Fibroblast of lung (primary cell): Measurements from ENCODE around the gene RXFP3. TPM values are rescaled to one million over a fixed set of nuclear protein-coding genes. Genes with fewer than 3 reads are reported as not detected.

ENCODE experiments used
- DNase-seq, 2 donors: peaks; one replicate each; pipeline versions ENCODE4 v3.0.0 to v3.0.0-alpha.2; 2010; ENCODE audit warnings: low read depth in 2 of 2
- H2AFZ ChIP-seq: 2 replicates; pipeline ENCODE4 v1.5.1; 2012; ENCODE audit warnings: low read length, control low read depth, inconsistent platforms
- H3K27ac ChIP-seq: 2 replicates; pipeline ENCODE4 v1.5.1; 2011; ENCODE audit warnings: low read length, control low read depth; ENCODE audit not compliant: insufficient read depth
- H3K27me3 ChIP-seq: 2 replicates; pipeline ENCODE4 v1.5.1; 2011; ENCODE audit warnings: mild to moderate bottlenecking, low read length; ENCODE audit not compliant: control insufficient read depth, insufficient read depth
- H3K36me3 ChIP-seq: 2 replicates; pipeline ENCODE4 v1.5.1; 2011; ENCODE audit warnings: low read length; ENCODE audit not compliant: control insufficient read depth, insufficient read depth
- H3K4me1 ChIP-seq: 2 replicates; pipeline ENCODE4 v1.5.1; 2011; ENCODE audit warnings: low read length; ENCODE audit not compliant: control insufficient read depth, insufficient read depth; ENCODE audit errors: extremely low read depth
- H3K4me2 ChIP-seq: 2 replicates; pipeline ENCODE4 v1.5.1; 2011; ENCODE audit warnings: low read length, control low read depth; ENCODE audit not compliant: insufficient read depth; ENCODE audit errors: extremely low read depth
- H3K4me3 ChIP-seq, 4 experiments: fragments of 200-600 bp in 1 of 4; sonication (generic) in 1 of 4; replicated peaks in 1 of 4; 2 replicates each; pipeline ENCODE4 v1.5.1; 2011 to 2016; ENCODE audit warnings: low read length in 4 of 4, low read depth in 3 of 4, mild to moderate bottlenecking in 3 of 4, control low read depth in 2 of 4, inconsistent platforms in 1 of 4, mixed read lengths in 1 of 4; ENCODE audit not compliant: insufficient read depth in 1 of 4; ENCODE audit errors: control extremely low read depth in 1 of 4
- H3K79me2 ChIP-seq: 2 replicates; pipeline ENCODE4 v1.5.1; 2012; ENCODE audit warnings: mild to moderate bottlenecking, low read length, inconsistent platforms; ENCODE audit not compliant: control insufficient read depth, insufficient read depth
- H3K9ac ChIP-seq: 2 replicates; pipeline ENCODE4 v1.5.1; 2011; ENCODE audit warnings: mild to moderate bottlenecking, low read length, control low read depth; ENCODE audit not compliant: insufficient read depth
- H3K9me3 ChIP-seq: 2 replicates; pipeline ENCODE4 v1.5.1; 2012; ENCODE audit warnings: low read depth, low read length; ENCODE audit not compliant: control insufficient read depth, insufficient read depth
- H4K20me1 ChIP-seq: 2 replicates; pipeline ENCODE4 v1.5.1; 2011; ENCODE audit warnings: low read length; ENCODE audit not compliant: control insufficient read depth, insufficient read depth; ENCODE audit errors: extremely low read depth
- EZH2 ChIP-seq: IDR thresholded peaks from 2 replicates; pipeline ENCODE4 v1.5.1; 2012; ENCODE audit warnings: low read length, control low read depth, mild to moderate bottlenecking; ENCODE audit errors: missing control alignments
- polyA plus RNA-seq, 2 donors: library from polyadenylated mRNA; depleted of rRNA in 1 of 2; stranded (reverse) in 1 of 2; unstranded in 1 of 2; fragments of >200 nt; gene quantifications; 2 replicates each; pipeline ENCODE4 v1.2.1, GENCODE V29; 2011 to 2012; ENCODE audit warnings: missing spikeins in 1 of 2
- total RNA-seq: library from RNA; depleted of rRNA; stranded (reverse); fragments of >200 nt; gene quantifications from 2 replicates; pipeline ENCODE4 v1.2.1, GENCODE V29; 2014
- TF ChIP-seq, protein P1 (sequence below), 2 donors: IDR thresholded peaks in 1 of 2; conservative IDR thresholded peaks in 1 of 2; 1 replicate in 1 of 2; 2 replicates in 1 of 2; pipeline ENCODE4 v1.5.1; 2011 to 2012; ENCODE audit warnings: low read length in 2 of 2, control low read depth in 1 of 2, inconsistent platforms in 1 of 2, low read depth in 1 of 2, mild to moderate bottlenecking in 1 of 2

Gene RXFP3
- total and polyA plus RNA-seq, 2 donors (not counting 1 experiment from before 2014, with no cell fraction given), result not detected

DNA sequence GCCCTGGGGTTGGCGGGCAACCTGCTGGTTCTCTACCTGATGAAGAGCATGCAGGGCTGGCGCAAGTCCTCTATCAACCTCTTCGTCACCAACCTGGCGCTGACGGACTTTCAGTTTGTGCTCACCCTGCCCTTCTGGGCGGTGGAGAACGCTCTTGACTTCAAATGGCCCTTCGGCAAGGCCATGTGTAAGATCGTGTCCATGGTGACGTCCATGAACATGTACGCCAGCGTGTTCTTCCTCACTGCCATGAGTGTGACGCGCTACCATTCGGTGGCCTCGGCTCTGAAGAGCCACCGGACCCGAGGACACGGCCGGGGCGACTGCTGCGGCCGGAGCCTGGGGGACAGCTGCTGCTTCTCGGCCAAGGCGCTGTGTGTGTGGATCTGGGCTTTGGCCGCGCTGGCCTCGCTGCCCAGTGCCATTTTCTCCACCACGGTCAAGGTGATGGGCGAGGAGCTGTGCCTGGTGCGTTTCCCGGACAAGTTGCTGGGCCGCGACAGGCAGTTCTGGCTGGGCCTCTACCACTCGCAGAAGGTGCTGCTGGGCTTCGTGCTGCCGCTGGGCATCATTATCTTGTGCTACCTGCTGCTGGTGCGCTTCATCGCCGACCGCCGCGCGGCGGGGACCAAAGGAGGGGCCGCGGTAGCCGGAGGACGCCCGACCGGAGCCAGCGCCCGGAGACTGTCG is 976 bp downstream of the RXFP3 start:
- Histone ChIP-seq H3K4me3 (peak overlapping the region; percentile 47 to 73 (median 57)), H2AFZ (no peak overlapping the region), H3K27ac (no peak overlapping the region), H3K4me2 (peak overlapping the region; percentile 96), H4K20me1 (no peaks in the 10 kb centered on the region), H3K9ac (no peak overlapping the region), H3K36me3 (no peaks in the 10 kb centered on the region), H3K79me2 (no peaks in the 10 kb centered on the region), H3K4me1 (no peaks in the 10 kb centered on the region), H3K27me3 (peaks cover 43% of the 10 kb centered on the region), H3K9me3 (no peaks in the 10 kb centered on the region)
- TF ChIP-seq, protein P1, sequence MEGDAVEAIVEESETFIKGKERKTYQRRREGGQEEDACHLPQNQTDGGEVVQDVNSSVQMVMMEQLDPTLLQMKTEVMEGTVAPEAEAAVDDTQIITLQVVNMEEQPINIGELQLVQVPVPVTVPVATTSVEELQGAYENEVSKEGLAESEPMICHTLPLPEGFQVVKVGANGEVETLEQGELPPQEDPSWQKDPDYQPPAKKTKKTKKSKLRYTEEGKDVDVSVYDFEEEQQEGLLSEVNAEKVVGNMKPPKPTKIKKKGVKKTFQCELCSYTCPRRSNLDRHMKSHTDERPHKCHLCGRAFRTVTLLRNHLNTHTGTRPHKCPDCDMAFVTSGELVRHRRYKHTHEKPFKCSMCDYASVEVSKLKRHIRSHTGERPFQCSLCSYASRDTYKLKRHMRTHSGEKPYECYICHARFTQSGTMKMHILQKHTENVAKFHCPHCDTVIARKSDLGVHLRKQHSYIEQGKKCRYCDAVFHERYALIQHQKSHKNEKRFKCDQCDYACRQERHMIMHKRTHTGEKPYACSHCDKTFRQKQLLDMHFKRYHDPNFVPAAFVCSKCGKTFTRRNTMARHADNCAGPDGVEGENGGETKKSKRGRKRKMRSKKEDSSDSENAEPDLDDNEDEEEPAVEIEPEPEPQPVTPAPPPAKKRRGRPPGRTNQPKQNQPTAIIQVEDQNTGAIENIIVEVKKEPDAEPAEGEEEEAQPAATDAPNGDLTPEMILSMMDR (conservative IDR thresholded peaks at IDR 0.05 in 1 of 2, IDR thresholded peaks at IDR 0.05 in 1 of 2; ENCODE audit: low read depth in 1 of 2, low read length in 2 of 2), result no peak
- peak; percentile 81 for TF ChIP-seq EZH2
- DNase-seq, result peak in 1 of 2 donors; percentile 6

DNA sequence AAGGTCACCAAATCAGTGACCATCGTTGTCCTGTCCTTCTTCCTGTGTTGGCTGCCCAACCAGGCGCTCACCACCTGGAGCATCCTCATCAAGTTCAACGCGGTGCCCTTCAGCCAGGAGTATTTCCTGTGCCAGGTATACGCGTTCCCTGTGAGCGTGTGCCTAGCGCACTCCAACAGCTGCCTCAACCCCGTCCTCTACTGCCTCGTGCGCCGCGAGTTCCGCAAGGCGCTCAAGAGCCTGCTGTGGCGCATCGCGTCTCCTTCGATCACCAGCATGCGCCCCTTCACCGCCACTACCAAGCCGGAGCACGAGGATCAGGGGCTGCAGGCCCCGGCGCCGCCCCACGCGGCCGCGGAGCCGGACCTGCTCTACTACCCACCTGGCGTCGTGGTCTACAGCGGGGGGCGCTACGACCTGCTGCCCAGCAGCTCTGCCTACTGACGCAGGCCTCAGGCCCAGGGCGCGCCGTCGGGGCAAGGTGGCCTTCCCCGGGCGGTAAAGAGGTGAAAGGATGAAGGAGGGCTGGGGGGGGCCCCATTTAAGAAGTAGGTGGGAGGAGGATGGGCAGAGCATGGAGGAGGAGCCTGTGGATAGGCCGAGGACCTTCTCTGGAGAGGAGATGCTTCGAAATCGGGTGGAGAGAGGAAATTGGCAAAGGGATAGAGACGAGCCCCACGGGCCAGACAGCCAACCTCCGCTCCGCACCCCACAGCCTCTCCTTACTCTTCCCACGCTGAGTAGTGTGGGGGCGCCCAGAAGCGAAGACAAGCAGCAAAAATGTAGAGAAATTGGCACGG is 1.7 kb downstream of the RXFP3 start:
- Histone ChIP-seq H4K20me1 (no peaks in the 10 kb centered on the region), H3K36me3 (no peaks in the 10 kb centered on the region), H3K4me3 (no peak overlapping the region), H3K79me2 (no peaks in the 10 kb centered on the region), H3K4me2 (no peak overlapping the region), H3K4me1 (no peaks in the 10 kb centered on the region), H3K9ac (no peak overlapping the region), H3K27me3 (peaks cover 43% of the 10 kb centered on the region), H3K9me3 (no peaks in the 10 kb centered on the region), H3K27ac (no peak overlapping the region), H2AFZ (no peak overlapping the region)
- peak; percentile 19 for TF ChIP-seq EZH2
- TF ChIP-seq, protein P1 (conservative IDR thresholded peaks at IDR 0.05 in 1 of 2, IDR thresholded peaks at IDR 0.05 in 1 of 2; ENCODE audit: low read depth in 1 of 2, low read length in 2 of 2), result no peak
- DNase-seq, result no peak

DNA sequence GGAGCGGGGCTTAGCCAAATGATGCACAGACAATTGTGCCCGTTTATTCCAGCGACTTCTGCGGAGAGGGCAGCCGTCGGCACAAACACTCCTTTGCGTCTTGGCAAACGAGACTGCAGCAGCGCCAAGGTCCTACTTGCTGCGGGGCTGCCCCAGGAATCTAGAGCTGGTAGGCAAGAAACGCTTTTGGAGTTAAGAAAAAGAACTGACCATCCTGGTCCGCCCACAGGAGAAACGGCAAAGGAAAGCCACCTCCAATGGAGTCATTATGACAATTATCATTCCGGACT is 2.3 kb downstream of the RXFP3 start:
- Histone ChIP-seq H3K27me3 (peaks cover 43% of the 10 kb centered on the region), H4K20me1 (no peaks in the 10 kb centered on the region), H3K4me1 (no peaks in the 10 kb centered on the region), H3K79me2 (no peaks in the 10 kb centered on the region), H3K4me3 (no peak overlapping the region), H2AFZ (no peak overlapping the region), H3K9me3 (no peaks in the 10 kb centered on the region), H3K27ac (no peak overlapping the region), H3K36me3 (no peaks in the 10 kb centered on the region), H3K9ac (no peak overlapping the region), H3K4me2 (no peak overlapping the region)
- no peak for TF ChIP-seq EZH2
- TF ChIP-seq, protein P1 (conservative IDR thresholded peaks at IDR 0.05 in 1 of 2, IDR thresholded peaks at IDR 0.05 in 1 of 2; ENCODE audit: low read depth in 1 of 2, low read length in 2 of 2), result no peak
- no peak for DNase-seq
